Stimulated activated CD8-positive, alpha-beta memory T cell treated with anti-CD3 and anti-CD28 coated beads, Interleukin-12 subunit alpha, Interleukin-12 subunit beta, amount 100 ng/mL, for 4 hours (primary cell): ENCODE results near the gene FNDC7.
A peak's percentile ranks its signal among the peaks of the same experiment; 100 is the strongest.
"Not testable (repeated sequence)": the region's sequence is repeated elsewhere in the genome, so short reads cannot be mapped to it uniquely, and the experiment has no call there.

Source experiments
- DNase-seq: peaks from one replicate; pipeline ENCODE4 v3.0.0-alpha.2; 2020; ENCODE audit warnings: low read depth

Gene FNDC7

GRCh38 chr1:108745980-108746381 is 33.3 kb downstream of the FNDC7 start:
- DNase-seq = no peak

DNA sequence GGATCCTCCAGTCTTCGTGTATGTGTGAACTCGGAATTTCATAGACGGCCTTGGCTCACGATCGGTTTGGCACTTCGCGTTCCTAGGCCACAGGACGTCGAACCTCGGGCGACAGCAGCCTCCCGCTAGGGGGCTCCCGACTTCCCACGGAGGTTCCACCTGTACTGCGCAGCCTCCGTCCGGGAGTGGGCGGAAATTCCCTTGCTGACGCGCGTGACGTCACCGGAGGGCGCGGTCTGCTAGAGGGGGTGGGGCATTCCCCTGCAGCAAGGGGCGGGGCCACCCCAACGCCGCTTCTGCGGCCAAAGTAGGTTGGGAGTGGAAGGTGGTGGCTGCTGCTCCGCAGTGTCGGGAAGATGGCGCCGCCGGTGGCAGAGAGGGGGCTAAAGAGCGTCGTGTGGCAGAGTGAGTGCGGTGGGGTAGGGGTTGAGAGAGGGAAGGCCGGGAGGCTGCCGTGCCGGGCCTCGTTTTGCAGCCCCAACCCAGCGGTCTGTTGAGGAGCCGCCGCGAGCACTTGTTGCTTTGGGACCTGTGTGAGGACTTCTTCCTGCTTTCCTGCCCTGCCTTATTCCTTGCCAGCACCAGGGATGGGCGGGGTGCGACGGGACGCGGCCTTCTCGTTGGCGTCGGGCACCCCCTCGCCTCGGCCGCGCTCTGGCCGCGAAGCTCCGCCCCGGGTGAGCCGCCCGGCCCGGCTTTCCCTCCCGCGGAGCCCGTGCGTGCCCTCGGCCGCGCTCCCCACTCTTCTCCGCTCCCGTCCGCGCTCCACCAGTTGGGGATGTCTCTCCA is 33.9 kb downstream of the FNDC7 start, which contains the start of gene STXBP3:
Gene STXBP3 (plus strand): TSS at position 293 of the 789 bp plus-strand sequence. CDS start 64 bp downstream, at position 357.
- DNase-seq = peak; percentile 99

DNA sequence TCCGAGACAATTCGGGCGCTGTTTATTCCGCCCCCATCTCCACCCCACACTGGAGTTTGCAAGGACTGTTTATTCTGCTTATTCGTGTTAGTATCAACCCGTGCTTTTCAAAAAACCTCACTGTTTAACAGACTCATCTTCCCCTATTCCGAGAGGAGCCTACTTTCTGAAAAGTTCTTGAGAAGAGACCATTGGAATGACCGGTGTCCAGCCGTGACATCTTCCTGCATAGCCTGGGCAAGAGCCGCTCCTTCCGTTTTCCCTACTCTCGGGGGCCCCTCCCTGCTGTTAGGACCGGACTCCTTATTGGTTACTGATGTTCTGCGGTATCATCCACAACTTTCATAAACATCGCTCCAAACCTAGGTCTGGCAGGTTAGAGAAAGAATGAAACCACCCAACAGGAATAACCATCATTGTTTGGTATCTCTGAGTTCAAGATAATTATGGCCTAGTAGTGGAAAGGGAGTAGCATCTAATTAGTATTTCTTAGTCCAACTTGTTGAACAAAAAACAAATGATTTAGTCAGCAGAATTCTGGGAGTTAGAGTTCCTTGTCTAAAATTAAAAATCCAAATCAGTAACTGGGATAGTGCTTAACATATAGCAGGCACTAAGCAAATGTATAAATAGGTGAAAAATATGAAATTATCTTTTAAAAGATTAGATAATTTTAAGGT is 34.6 kb downstream of the FNDC7 start:
- no peak for DNase-seq

GRCh38 chr1:108747898-108748297 is 35.2 kb downstream of the FNDC7 start:
- no peak for DNase-seq

DNA sequence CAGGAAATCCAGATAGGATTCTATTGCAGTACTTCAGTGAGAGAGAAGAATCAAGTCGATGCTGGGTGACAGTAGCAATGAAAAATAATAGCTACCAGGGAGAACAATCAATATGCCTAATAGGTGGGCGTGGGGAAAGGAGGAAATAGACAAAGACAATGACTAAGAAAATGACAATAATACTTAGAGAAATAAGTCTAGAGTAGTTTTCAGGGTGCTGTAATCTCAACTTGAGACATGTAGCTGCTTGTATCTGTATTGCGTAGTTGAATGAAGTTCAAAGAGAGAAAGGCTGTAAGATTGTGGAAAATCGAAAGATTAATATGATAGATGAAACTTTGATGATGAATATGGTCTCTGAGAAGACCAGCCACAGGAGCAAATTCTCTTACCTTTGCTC is 36.4 kb downstream of the FNDC7 start:
- DNase-seq = no peak

DNA sequence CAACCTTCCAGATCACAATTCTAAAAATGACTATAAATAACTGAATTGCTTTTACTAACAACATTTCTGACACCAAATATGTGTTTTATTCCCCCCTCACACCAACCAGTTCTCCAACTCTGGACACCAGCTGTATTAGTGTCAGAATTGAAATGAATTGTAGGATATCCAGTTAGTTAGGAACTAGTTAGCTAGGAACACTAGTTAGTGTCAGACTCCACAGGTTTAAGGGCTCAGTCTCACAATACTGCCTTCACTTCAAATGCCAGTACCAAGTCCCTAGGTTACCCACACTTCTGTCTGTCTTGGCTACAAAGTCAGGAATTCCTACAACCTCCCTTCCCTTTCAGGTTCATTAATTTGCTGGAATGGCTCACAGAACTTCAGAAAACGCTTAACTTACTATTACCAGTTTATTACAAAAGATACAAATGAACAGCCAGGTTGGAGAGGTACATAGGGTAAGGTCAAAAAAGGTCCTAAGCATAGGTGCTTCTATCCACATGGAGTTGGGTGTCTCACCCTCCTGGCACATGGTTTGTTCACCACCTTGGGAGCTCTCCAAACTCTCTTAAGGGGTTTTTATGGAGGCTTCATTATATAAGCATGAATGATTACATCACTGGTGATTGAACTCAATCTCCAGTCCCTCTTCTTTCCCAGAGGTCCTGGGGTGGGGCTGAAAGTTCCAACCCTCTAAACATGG is 37.9 kb downstream of the FNDC7 start:
- no peak for DNase-seq

- DNase-seq = no peak
Observed at GRCh38 chr1:108753363-108753762, 40.7 kb downstream of the FNDC7 start.

- DNase-seq = no peak
Observed at GRCh38 chr1:108758796-108759195, 46.1 kb downstream of the FNDC7 start.

- no peak for DNase-seq
Observed at GRCh38 chr1:108767115-108767514, 54.4 kb downstream of the FNDC7 start.

DNA sequence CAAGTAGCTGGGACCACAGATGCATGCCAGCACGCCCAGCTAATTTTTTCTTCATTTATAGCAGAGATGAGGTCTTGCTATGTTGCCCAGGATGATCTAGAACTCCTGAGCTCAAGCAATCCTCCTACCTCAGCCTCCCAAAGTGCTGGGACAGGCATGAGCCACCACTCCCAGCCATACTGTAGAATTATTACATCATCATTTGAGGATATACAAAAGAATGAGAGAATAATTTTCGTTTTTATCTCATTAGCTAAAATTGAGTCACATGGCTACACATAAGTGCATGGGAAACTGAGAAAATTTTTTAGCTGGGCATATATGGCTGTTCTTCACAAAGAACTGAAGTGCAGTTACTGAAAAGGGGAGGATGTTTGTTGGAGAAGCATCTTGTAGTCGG is 55.0 kb downstream of the FNDC7 start:
- DNase-seq = no peak

DNA sequence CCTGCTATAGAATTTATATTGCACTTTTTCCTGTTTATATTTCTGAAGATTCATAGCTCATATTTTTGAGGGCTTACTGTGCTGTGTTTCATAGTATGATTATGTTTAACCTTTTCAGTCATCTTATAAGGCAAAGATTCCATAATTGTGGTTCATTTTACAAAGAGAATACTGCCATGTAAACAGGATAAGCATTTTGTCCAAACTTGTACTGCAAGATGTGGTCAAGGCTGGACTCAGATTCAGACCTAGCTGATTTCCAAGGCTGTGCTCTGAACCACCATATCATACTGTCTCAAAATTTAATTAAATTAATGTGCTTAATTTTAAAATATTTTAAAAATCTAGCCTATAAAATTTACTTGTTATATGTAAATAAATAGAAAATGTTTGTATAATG is 65.1 kb downstream of the FNDC7 start:
- no peak for DNase-seq

DNA sequence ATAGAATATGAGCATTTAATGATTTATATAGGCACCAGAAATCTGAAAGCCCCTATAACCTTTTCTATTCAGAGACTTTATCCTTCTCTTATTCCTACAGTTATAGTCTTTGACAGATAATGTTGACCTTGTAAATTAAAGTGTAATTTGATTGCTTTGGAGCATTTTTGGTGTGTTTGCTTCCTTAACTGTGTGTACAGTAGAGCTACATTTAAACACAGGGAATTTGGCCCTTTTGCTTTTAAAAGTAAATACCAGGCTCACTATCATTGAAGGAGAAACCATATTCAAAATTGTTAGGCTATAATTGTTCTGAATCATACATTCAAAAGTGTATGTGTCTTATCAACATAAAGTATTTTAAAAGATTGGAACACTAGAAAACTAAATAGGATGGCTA is 66.7 kb downstream of the FNDC7 start:
- no peak for DNase-seq

- DNase-seq = no peak
Observed at GRCh38 chr1:108780937-108781574, 68.3 kb downstream of the FNDC7 start.

- DNase-seq = not testable (repeated sequence)
Observed at GRCh38 chr1:108781575-108781944, 68.9 kb downstream of the FNDC7 start.

DNA sequence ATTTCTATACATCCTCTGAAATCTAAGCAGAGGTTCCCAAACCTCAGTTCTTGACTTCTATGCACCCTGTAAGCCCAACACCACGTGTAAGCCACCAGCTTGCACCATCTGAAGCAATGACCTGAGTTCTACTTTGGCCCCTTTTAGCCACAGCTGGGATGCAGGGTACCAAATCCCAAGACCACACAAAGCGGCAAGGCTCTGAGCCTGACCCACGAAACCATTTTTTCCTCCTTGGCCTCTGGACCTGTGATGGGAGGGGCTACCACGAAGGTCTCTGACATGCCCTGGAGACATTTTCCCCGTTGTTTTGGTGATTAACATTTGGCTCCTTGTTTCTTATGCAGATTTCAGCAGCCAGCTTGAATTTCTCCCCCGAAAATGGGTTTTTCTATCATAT is 72.6 kb downstream of the FNDC7 start:
- DNase-seq = no peak

DNA sequence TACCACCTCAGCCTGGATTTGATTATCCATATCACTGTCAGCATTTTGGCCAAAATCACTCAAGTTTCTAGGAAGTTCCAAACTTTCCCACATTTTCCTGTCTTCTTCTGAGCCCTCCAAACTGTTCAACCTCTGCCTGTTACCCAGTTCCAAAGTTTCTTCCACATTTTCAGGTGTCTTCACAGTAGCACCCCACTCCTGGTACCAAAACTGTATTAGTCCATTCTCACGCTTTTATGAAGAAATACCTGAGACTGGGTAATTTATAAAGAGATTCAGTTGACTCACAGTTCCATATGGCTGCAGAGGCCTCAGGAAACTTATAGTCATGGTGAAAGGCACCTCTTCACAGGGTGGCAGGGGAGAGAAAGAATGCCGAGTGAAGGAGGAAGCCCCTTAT is 73.2 kb downstream of the FNDC7 start:
- no peak for DNase-seq

- no peak for DNase-seq
Observed at GRCh38 chr1:108791790-108792189, 79.1 kb downstream of the FNDC7 start.
